VCaP (cell line): Measurements from ENCODE around the gene NEK6.

ENCODE experiments used
- H3K27ac ChIP-seq: fragments of 450-650 bp; 2 replicates; pipeline ENCODE4 v1.5.1; 2017
- TF ChIP-seq, protein P1 (sequence below): fragments of 450-650 bp; conservative IDR thresholded peaks from 2 replicates; pipeline ENCODE4 v1.5.1; 2017; ENCODE audit warnings: mild to moderate bottlenecking, moderate library complexity

The NEK6 gene

DNA sequence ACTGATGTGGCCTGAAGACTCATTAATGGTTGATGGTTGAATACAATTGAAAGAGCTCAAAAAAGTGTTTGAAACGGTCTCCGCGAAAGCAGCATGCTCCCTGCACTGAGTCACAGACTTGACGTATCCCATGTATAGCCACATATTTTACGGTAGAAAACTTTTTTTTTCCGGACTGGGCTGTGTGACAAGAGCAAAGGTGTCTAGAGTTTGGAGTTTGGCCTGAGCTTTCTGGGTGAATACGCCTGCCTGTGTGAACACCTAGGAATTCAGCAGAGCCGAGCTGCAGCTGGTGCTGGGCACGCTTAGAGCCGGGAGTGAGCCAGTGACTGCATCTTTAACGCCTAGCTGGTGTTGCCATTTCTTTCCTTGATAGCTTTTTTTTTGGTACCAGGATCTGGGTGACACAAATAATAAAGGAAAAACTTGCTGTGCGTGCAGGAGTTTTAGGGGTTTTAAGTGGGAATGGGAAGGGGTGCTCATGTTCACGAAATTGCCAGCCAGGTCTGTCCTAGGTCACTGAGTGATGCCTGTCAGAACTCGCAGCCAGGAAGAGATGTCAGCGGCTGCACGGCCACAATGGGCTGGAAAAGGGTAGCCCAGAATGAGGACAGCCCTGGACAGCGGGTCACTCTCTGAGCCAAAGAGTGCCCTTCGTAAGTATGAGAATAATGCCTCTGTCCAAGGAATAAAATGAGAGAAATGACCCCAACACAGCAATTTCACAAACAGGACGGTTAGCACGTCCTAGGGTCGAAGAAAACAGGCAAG, 105.8 kb downstream of the NEK6 start:
- no peak overlapping the region for H3K27ac ChIP-seq
- TF ChIP-seq, protein P1, sequence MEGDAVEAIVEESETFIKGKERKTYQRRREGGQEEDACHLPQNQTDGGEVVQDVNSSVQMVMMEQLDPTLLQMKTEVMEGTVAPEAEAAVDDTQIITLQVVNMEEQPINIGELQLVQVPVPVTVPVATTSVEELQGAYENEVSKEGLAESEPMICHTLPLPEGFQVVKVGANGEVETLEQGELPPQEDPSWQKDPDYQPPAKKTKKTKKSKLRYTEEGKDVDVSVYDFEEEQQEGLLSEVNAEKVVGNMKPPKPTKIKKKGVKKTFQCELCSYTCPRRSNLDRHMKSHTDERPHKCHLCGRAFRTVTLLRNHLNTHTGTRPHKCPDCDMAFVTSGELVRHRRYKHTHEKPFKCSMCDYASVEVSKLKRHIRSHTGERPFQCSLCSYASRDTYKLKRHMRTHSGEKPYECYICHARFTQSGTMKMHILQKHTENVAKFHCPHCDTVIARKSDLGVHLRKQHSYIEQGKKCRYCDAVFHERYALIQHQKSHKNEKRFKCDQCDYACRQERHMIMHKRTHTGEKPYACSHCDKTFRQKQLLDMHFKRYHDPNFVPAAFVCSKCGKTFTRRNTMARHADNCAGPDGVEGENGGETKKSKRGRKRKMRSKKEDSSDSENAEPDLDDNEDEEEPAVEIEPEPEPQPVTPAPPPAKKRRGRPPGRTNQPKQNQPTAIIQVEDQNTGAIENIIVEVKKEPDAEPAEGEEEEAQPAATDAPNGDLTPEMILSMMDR, result no peak

DNA sequence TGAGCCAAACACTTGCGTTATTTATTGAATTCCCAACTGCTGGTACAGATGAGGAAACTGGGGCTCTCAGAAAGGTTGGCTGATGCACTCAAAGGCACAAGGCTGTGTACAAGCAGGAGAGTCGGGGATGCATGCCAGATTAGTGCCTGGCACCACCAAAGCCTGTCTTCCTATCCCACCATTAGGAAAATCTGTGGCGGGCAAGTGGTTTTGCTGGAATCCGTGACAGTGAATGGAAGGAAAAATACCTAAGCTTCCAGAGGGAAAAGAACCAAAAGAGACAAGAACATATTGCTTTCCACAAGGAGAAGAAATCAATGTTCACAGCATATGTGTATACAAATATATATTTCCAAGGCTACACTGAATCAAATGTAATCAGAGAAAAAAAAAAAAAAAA, 106.4 kb downstream of the NEK6 start:
- TF ChIP-seq, protein P1, result no peak
- H3K27ac ChIP-seq, result no peak overlapping the region

DNA sequence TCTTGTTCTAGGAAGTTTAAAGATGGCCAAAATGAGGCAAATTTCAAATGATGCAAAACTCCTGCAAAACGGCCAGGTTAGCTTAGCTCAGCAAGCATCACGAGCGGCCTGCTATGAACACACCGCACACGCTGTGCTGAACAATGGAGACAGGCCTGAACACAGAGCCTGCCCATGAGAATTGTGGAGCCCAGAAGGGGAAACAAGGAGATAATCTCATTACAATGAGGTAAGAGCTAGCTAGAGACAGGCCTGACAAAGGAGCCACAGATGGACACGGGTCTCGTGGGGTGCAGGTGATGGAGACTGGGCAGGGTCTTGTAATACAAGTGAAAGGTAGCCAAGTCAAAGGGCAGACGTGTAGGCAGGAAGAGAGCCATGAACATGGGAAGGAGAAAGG, 107.3 kb downstream of the NEK6 start:
- no peak overlapping the region for H3K27ac ChIP-seq
- TF ChIP-seq, protein P1, result no peak

DNA sequence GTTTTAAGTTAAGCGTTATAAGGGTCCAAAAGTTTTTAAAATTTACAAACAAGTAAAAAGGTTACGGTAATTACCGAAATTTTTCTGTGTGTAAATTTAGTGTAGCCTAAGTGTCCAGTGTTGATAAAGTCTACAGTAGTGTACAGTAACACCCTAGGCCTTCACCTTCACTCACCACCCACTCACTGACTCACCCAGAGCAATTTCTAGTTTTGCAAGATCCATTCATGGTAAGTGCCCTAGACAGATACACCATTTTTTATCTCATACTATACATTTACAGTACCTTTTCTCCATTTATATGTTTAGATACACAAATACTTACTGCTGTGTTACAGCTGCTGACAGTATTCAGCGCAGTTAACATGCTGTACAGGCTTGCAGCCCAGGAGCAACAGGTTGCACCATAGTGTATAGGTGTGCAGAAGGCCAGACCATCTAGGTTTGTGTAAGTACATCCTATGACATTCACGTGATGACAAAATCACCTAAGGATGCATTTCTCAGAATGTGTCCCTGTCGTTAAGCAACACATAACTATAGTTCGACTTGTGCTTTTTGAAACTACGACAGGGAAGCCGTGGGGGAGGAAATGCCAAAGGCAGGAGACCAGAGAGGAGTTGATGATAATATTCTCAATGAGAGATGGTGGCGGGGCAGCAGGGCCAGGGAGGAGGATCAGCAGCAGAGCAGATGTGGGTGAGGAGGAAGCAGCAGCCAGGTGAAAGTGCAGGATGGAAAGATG, 108.9 kb downstream of the NEK6 start:
- no peak overlapping the region for H3K27ac ChIP-seq
- TF ChIP-seq, protein P1, result no peak

DNA sequence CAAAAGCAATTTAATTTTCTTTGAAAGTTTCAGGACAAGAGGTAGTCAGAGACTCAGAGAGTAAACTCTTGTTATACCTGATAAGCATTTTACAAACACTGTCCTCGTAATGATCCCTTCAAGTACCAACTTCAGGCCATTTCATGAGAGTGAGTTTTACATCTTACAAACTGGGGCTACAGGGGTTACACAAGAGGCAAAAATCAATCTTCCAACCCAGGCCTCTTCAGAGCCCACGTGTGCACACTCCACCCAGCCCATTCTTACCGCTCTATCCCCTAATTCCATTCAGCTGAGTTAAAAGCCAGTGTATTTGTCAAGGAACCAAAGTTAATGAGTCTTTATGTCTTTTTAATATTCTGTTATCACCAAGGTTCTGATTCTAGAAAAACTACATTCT, 110.9 kb downstream of the NEK6 start:
- TF ChIP-seq, protein P1, result no peak
- no peak overlapping the region for H3K27ac ChIP-seq

DNA sequence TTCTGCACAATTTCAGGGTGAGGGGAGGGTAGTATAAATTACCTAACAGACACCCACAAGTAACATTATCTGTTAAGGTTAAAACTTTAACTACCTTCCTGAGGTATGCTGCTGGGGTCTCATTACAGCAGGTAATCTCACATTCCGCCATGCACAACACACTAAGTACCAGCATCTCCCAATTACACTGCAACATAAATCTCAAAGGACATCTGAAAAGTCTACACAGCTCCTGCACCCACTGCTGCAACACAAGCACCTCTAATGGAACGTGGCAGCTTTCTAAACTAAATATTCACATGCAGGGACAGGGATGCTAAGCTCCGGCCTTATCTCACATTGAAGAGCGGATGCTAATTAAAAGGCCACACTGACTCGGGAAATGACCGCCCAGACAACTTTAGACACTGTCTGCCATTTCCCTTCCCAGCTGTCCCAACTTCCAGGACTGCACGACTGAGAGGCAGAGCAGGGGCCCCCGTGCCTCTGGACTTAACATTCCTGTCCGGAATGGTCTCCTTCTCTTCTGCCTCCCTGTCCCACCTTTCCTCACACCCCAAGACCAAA, 111.6 kb downstream of the NEK6 start:
- TF ChIP-seq, protein P1, result no peak
- no peak overlapping the region for H3K27ac ChIP-seq

DNA sequence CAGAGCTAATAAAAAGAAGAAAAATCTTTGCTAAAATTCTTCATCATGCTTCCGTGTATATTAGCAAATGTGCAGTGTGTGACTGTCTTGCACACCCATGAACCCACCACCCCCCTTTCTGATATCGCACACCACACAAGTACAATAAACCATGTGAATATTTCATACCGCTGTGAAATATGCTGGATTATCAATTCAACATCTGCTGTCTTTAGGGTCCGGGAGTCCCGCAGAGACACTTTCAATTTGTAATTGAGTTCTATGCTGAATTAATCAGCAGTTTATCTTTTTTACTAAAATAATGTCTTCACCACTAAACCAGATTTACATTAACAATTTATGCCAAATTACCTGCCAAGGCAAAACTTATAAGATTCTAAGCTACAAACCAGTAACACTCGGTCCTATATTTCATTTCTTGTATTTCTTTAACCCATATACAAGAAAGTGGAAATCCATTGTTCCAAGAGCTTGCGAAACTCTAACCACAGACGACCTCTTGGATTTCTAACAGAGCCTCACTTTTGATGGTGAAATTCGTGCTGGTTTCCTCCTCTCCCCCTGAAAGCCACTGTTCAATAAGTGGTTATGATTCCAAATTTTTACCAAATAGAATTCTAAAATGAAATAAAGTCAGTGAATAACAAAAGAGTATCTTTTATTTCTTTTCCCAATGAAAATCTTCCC, 113.3 kb downstream of the NEK6 start:
- TF ChIP-seq, protein P1, result no peak
- H3K27ac ChIP-seq, result no peak overlapping the region
